Measurements from ENCODE around the gene TBL1X. TPM values are rescaled to one million over a fixed set of nuclear protein-coding genes. Genes with fewer than 3 reads are reported as not detected.

Gene TBL1X
- total and polyA plus RNA-seq, 2 experiments from 2014 or later = 8.7 to 26.9 TPM

GRCh38 chrX:9786798-9787635, 322.2 kb downstream of the TBL1X start:
- H3K4me3 Mint-ChIP-seq = peak overlapping the region; percentile 86
- H3K36me3 ChIP-seq (ENCODE audit: insufficient read depth) = no peaks in the 10 kb centered on the region
- peaks cover 8% of the 10 kb centered on the region; the same call in 1 of the 3 replicates for H3K36me3 Mint-ChIP-seq (ENCODE audit: low read depth)
- no peak overlapping the region for H2AFZ ChIP-seq
- peaks cover 13% of the 10 kb centered on the region; the same call in 1 of the 2 replicates for H3K27me3 ChIP-seq (ENCODE audit: insufficient read depth)
- peak overlapping the region; percentile 72 for H3K4me3 ChIP-seq
- H3K27me3 Mint-ChIP-seq (ENCODE audit: insufficient read depth, low read depth, poor library complexity) = peaks cover 12% of the 10 kb centered on the region
- H3F3A ChIP-seq (replicated peaks; ENCODE audit: low read depth) = no peaks in the 10 kb centered on the region
- H3K9me2 ChIP-seq (ENCODE audit: insufficient read depth) = no peaks in the 10 kb centered on the region
- no peaks in the 10 kb centered on the region; the same call in none of the 2 replicates for H4K20me1 ChIP-seq (replicated peaks; ENCODE audit: insufficient read depth)
- DNase-seq (ENCODE audit: low spot score) (peak; percentile 37), ATAC-seq (peak; percentile 14)
- peak overlapping the region; percentile 90 for H3K4me2 ChIP-seq
- H3K9me3 Mint-ChIP-seq = no peaks in the 10 kb centered on the region
- peaks cover 54% of the 10 kb centered on the region for H3K79me2 ChIP-seq (replicated peaks; ENCODE audit: insufficient read depth)
- no peak for TF ChIP-seq CTCF (conservative IDR thresholded peaks at IDR 0.05; ENCODE audit: low read depth in 2 of 2)
- no peak for TF ChIP-seq CREB1 (CRISPR knock-in tag; IDR thresholded peaks at IDR 0.05; ENCODE audit: low read depth)
- TF ChIP-seq POLR2AphosphoS5 (IDR thresholded peaks at IDR 0.05; ENCODE audit: low read depth) = no peak
- TF ChIP-seq ZNF331 (CRISPR knock-in tag; IDR thresholded peaks at IDR 0.05; ENCODE audit: low read depth) = no peak
- TF ChIP-seq, protein P1, sequence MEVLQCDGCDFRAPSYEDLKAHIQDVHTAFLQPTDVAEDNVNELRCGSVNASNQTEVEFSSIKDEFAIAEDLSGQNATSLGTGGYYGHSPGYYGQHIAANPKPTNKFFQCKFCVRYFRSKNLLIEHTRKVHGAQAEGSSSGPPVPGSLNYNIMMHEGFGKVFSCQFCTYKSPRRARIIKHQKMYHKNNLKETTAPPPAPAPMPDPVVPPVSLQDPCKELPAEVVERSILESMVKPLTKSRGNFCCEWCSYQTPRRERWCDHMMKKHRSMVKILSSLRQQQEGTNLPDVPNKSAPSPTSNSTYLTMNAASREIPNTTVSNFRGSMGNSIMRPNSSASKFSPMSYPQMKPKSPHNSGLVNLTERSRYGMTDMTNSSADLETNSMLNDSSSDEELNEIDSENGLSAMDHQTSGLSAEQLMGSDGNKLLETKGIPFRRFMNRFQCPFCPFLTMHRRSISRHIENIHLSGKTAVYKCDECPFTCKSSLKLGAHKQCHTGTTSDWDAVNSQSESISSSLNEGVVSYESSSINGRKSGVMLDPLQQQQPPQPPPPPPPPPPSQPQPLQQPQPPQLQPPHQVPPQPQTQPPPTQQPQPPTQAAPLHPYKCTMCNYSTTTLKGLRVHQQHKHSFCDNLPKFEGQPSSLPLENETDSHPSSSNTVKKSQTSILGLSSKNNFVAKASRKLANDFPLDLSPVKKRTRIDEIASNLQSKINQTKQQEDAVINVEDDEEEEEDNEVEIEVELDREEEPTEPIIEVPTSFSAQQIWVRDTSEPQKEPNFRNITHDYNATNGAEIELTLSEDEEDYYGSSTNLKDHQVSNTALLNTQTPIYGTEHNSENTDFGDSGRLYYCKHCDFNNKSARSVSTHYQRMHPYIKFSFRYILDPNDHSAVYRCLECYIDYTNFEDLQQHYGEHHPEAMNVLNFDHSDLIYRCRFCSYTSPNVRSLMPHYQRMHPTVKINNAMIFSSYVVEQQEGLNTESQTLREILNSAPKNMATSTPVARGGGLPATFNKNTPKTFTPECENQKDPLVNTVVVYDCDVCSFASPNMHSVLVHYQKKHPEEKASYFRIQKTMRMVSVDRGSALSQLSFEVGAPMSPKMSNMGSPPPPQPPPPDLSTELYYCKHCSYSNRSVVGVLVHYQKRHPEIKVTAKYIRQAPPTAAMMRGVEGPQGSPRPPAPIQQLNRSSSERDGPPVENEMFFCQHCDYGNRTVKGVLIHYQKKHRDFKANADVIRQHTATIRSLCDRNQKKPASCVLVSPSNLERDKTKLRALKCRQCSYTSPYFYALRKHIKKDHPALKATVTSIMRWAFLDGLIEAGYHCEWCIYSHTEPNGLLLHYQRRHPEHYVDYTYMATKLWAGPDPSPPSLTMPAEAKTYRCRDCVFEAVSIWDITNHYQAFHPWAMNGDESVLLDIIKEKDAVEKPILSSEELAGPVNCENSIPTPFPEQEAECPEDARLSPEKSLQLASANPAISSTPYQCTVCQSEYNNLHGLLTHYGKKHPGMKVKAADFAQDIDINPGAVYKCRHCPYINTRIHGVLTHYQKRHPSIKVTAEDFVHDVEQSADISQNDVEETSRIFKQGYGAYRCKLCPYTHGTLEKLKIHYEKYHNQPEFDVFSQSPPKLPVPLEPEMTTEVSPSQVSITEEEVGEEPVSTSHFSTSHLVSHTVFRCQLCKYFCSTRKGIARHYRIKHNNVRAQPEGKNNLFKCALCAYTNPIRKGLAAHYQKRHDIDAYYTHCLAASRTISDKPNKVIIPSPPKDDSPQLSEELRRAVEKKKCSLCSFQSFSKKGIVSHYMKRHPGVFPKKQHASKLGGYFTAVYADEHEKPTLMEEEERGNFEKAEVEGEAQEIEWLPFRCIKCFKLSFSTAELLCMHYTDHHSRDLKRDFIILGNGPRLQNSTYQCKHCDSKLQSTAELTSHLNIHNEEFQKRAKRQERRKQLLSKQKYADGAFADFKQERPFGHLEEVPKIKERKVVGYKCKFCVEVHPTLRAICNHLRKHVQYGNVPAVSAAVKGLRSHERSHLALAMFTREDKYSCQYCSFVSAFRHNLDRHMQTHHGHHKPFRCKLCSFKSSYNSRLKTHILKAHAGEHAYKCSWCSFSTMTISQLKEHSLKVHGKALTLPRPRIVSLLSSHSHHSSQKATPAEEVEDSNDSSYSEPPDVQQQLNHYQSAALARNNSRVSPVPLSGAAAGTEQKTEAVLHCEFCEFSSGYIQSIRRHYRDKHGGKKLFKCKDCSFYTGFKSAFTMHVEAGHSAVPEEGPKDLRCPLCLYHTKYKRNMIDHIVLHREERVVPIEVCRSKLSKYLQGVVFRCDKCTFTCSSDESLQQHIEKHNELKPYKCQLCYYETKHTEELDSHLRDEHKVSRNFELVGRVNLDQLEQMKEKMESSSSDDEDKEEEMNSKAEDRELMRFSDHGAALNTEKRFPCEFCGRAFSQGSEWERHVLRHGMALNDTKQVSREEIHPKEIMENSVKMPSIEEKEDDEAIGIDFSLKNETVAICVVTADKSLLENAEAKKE (CRISPR knock-in tag; IDR thresholded peaks at IDR 0.05) = no peak
- no peak for TF ChIP-seq STAT1 (IDR thresholded peaks at IDR 0.05; ENCODE audit: unreplicated experiment)
- no peak for TF ChIP-seq JUNB (IDR thresholded peaks at IDR 0.05; ENCODE audit: unreplicated experiment)
- no peak for TF ChIP-seq NANOG (IDR thresholded peaks at IDR 0.05; ENCODE audit: borderline replicate concordance)
- TF ChIP-seq EZH2phosphoT487 (IDR thresholded peaks at IDR 0.05; ENCODE audit: unreplicated experiment) = no peak
- TF ChIP-seq, protein P2, sequence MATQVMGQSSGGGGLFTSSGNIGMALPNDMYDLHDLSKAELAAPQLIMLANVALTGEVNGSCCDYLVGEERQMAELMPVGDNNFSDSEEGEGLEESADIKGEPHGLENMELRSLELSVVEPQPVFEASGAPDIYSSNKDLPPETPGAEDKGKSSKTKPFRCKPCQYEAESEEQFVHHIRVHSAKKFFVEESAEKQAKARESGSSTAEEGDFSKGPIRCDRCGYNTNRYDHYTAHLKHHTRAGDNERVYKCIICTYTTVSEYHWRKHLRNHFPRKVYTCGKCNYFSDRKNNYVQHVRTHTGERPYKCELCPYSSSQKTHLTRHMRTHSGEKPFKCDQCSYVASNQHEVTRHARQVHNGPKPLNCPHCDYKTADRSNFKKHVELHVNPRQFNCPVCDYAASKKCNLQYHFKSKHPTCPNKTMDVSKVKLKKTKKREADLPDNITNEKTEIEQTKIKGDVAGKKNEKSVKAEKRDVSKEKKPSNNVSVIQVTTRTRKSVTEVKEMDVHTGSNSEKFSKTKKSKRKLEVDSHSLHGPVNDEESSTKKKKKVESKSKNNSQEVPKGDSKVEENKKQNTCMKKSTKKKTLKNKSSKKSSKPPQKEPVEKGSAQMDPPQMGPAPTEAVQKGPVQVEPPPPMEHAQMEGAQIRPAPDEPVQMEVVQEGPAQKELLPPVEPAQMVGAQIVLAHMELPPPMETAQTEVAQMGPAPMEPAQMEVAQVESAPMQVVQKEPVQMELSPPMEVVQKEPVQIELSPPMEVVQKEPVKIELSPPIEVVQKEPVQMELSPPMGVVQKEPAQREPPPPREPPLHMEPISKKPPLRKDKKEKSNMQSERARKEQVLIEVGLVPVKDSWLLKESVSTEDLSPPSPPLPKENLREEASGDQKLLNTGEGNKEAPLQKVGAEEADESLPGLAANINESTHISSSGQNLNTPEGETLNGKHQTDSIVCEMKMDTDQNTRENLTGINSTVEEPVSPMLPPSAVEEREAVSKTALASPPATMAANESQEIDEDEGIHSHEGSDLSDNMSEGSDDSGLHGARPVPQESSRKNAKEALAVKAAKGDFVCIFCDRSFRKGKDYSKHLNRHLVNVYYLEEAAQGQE (IDR thresholded peaks at IDR 0.05; ENCODE audit: unreplicated experiment) = no peak
- TF ChIP-seq ZNF114 (CRISPR knock-in tag; IDR thresholded peaks at IDR 0.05) = no peak
- no peak for TF ChIP-seq ETS1 (IDR thresholded peaks at IDR 0.05)
- no peak for TF ChIP-seq EZH2 (IDR thresholded peaks at IDR 0.05; ENCODE audit: low read depth, unreplicated experiment)
- no peak overlapping the region for H3K27ac ChIP-seq (ENCODE audit: low read depth)
- H3K4me1 Mint-ChIP-seq = peaks cover 33% of the 10 kb centered on the region
- no peak overlapping the region for H3K27ac Mint-ChIP-seq
- H3K4me1 ChIP-seq (ENCODE audit: insufficient read depth) = peaks cover 38% of the 10 kb centered on the region

Measured in GM23338 (cell line).